Measurements from ENCODE around the gene TPGS1.

- TF ChIP-seq CTCF (IDR thresholded peaks at IDR 0.05) (no peak), ZFX (IDR thresholded peaks at IDR 0.05; ENCODE audit: borderline replicate concordance) (no peak)
Measured at GRCh38 chr19:496986-497385, 10.3 kb upstream of the TPGS1 start.

Measured in 22Rv1 (cell line).